ENCODE measurements around the gene LYAR.

- no peak for TF ChIP-seq REST (IDR thresholded peaks at IDR 0.05; ENCODE audit: insufficient read depth in 1 of 2, low read depth in 2 of 2, low read length in 1 of 2)
- no peak for TF ChIP-seq CTCF (IDR thresholded peaks at IDR 0.05)
- TF ChIP-seq TCF7L2 (IDR thresholded peaks at IDR 0.05; ENCODE audit: low read depth, low read length), result no peak
- no peak for TF ChIP-seq POLR2AphosphoS5 (IDR thresholded peaks at IDR 0.05; ENCODE audit: low read depth, low read length)
- no peak for TF ChIP-seq SIN3A (IDR thresholded peaks at IDR 0.05; ENCODE audit: borderline replicate concordance, insufficient read depth, low read depth, low read length)
Measured at GRCh38 chr4:4227510-4228355, 62.2 kb downstream of the LYAR start.
